Fibroblast of lung (primary cell): ENCODE results near the gene DNMT3B.

Source experiments
- CTCF ChIP-seq, 2 donors: IDR thresholded peaks in 1 of 2; conservative IDR thresholded peaks in 1 of 2; 1 replicate in 1 of 2; 2 replicates in 1 of 2; pipeline ENCODE4 v1.5.1; 2011 to 2012; ENCODE audit warnings: low read length in 2 of 2, control low read depth in 1 of 2, inconsistent platforms in 1 of 2, low read depth in 1 of 2, mild to moderate bottlenecking in 1 of 2
- EZH2 ChIP-seq: IDR thresholded peaks from 2 replicates; pipeline ENCODE4 v1.5.1; 2012; ENCODE audit warnings: low read length, control low read depth, mild to moderate bottlenecking; ENCODE audit errors: missing control alignments

GRCh38 chr20:32855387-32855786 is 93.2 kb downstream of the DNMT3B start:
- TF ChIP-seq CTCF (conservative IDR thresholded peaks at IDR 0.05 in 1 of 2, IDR thresholded peaks at IDR 0.05 in 1 of 2; ENCODE audit: low read depth in 1 of 2, low read length in 2 of 2) (no peak), EZH2 (no peak)
